ENCODE measurements around the gene MGARP. TPM values are rescaled to one million over a fixed set of nuclear protein-coding genes. Genes with fewer than 3 reads are reported as not detected.

Gene MGARP
- total RNA-seq, 2 donors from 2014 or later, result 4.2 to 8.9 TPM

DNA sequence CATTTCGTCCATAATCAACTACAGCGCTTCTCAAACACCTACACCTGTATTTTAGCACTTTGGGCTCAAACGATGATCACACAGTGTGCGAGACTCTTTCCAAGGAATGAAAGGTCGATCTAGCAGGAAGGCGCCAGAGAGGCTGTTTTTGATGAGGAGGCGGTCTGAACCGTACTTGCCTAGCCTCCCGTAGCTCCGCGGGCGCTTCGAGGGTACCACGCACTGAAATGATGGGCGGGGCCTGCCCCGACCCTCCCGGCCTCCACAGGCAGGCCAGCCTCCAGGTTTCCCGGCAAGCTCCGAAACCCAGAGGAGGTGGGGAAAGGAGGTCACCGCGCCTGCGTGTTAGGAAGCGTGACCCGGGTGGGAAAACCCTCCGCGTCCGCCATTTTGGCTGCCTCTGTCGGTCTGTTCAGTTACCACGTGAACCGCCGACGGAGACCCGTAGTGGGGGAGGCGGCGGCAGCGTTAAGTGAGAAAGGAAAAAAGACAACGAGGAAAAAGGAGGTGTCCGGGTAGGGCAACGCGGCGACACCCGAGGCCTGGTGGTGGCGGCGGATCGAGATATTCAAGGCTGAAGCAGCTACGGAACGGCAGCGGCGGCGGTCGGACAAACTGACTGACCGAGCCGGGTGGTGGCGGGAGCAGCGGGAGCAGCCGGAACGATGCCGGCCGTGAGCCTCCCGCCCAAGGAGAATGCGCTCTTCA is 21.2 kb upstream of the MGARP start, which contains the start of gene NAA15:
Gene NAA15 (plus strand): TSS at position 393 of the 708 bp plus-strand sequence. CDS start 273 bp downstream, at position 666.
- H3K4me3 ChIP-seq, result peak within 1 kb of the TSS; percentile 85
- peak within 1 kb of the TSS; percentile 90 to 94 for H3K27ac ChIP-seq
- ATAC-seq (ENCODE audit: insufficient number of reproducible peaks, low FRiP score, low read depth) (peak; percentile 97), DNase-seq (ENCODE audit: low spot score) (peak; percentile 87)
- TF ChIP-seq, protein P1, sequence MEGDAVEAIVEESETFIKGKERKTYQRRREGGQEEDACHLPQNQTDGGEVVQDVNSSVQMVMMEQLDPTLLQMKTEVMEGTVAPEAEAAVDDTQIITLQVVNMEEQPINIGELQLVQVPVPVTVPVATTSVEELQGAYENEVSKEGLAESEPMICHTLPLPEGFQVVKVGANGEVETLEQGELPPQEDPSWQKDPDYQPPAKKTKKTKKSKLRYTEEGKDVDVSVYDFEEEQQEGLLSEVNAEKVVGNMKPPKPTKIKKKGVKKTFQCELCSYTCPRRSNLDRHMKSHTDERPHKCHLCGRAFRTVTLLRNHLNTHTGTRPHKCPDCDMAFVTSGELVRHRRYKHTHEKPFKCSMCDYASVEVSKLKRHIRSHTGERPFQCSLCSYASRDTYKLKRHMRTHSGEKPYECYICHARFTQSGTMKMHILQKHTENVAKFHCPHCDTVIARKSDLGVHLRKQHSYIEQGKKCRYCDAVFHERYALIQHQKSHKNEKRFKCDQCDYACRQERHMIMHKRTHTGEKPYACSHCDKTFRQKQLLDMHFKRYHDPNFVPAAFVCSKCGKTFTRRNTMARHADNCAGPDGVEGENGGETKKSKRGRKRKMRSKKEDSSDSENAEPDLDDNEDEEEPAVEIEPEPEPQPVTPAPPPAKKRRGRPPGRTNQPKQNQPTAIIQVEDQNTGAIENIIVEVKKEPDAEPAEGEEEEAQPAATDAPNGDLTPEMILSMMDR (IDR thresholded peaks at IDR 0.05), result no peak
- no peaks in the 10 kb centered on the region for H3K27me3 ChIP-seq (replicated peaks; ENCODE audit: insufficient read depth)
- peaks cover 18 to 41% of the 10 kb centered on the region in 2 donors for H3K4me1 ChIP-seq (ENCODE audit: control insufficient read depth in 1 of 2, low read depth in 2 of 2)
- H3K36me3 ChIP-seq, result no peaks in the 10 kb centered on the region
- no peaks in the 10 kb centered on the region for H3K9me3 ChIP-seq

DNA sequence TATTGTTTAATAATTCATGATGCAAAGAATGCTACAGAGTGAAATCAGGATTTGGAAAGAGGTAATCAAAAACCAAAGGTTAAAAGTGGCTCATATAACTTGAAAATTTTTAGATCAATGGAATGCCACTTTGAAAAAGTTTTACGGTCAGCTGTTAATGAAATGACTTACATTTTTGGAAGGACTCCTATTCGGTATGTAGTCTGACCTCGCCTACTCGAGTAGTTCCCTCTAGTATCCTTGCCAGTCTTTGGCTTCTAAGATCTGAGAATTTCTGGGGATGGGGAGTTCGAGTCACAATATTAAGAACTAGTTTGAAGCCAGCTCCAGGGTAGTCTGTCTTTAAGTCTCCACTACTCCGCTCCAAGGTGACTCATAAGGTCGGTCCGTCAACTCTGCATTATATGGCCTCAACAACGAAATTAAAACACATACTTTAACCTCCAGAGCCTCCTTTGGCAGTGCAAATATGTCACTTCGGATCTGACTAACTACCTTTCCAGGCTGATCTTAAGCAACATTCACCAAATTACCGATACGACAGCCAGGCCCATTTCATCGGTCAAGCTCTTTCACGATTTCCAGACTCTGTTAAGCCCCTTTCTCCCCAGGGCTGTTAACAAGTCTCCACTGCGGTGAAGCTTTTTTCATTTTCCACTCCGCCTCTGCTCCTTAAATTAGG is 20.5 kb upstream of the MGARP start:
- no peaks in the 10 kb centered on the region for H3K27me3 ChIP-seq (replicated peaks; ENCODE audit: insufficient read depth)

GRCh38 chr4:139299536-139299935 is 19.5 kb upstream of the MGARP start:
- Histone ChIP-seq H3K4me3 (no peak overlapping the region), H3K4me1 (ENCODE audit: control insufficient read depth in 1 of 2, low read depth in 2 of 2) (peaks cover 22 to 50% of the 10 kb centered on the region in 2 donors), H3K36me3 (no peaks in the 10 kb centered on the region), H3K27ac (peak overlapping the region; percentile 90 to 94), H3K9me3 (no peaks in the 10 kb centered on the region), H3K27me3 (replicated peaks; ENCODE audit: insufficient read depth) (no peaks in the 10 kb centered on the region)
- ATAC-seq (ENCODE audit: insufficient number of reproducible peaks, low FRiP score, low read depth), result no peak
- DNase-seq (ENCODE audit: low spot score), result no peak
- TF ChIP-seq, protein P1 (IDR thresholded peaks at IDR 0.05), result no peak

More for the DNA sequence above, 20.5 kb upstream of the MGARP start:
- TF ChIP-seq, protein P1 (IDR thresholded peaks at IDR 0.05), result no peak
- H3K27ac ChIP-seq, result peak overlapping the region; percentile 90 to 94
- H3K36me3 ChIP-seq, result no peaks in the 10 kb centered on the region
- ATAC-seq (ENCODE audit: insufficient number of reproducible peaks, low FRiP score, low read depth), result peak; percentile 39
- H3K9me3 ChIP-seq, result no peaks in the 10 kb centered on the region
- H3K4me3 ChIP-seq, result peak overlapping the region; percentile 85
- DNase-seq (ENCODE audit: low spot score), result no peak
- peaks cover 22 to 46% of the 10 kb centered on the region in 2 donors for H3K4me1 ChIP-seq (ENCODE audit: control insufficient read depth in 1 of 2, low read depth in 2 of 2)

DNA sequence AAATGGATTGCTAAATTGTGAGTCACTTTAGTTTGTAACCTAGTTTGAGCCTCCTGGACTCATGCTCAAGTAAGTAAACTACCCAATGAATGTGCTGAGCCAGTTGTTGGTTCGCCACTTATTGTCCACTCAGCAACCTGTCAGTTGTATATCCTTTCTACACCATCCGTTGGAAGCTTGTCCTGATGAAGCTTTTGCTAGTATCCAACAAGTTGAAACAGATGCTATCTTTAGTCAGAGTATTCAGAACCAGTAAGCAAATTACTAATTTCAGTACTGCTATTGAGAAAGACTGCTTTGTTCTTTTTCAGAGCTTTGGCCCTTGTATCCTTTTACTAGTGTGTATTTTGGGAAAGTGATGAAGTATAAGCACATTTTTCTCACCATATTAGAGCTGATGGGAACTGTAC is 17.0 kb upstream of the MGARP start:
- no peak for ATAC-seq (ENCODE audit: insufficient number of reproducible peaks, low FRiP score, low read depth)

DNA sequence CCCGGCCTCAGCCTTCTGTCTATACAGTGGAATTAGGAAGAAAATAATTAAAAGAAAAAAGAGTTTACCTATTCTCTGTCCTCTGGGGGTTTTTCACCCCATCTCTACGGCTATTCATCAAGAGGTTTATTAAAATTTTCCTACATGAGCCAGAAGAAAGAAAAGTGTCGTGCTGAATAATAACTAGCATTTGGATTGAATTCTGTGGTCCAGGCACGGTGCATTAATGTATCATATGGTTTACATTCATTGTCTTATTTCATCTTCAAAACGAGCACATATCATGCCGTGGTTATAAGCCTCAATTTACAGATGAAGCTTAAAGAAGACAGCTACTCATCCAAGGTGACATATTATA is 15.9 kb upstream of the MGARP start:
- ATAC-seq (ENCODE audit: insufficient number of reproducible peaks, low FRiP score, low read depth) (no peak), DNase-seq (ENCODE audit: low spot score) (no peak)
- H3K4me3 ChIP-seq, result peak overlapping the region; percentile 99
- peak overlapping the region in 1 of 2 donors; percentile 79 for H3K27ac ChIP-seq
- H3K27me3 ChIP-seq (replicated peaks; ENCODE audit: insufficient read depth), result no peaks in the 10 kb centered on the region
- no peaks in the 10 kb centered on the region for H3K36me3 ChIP-seq
- TF ChIP-seq, protein P1 (IDR thresholded peaks at IDR 0.05), result no peak
- H3K4me1 ChIP-seq (ENCODE audit: control insufficient read depth in 1 of 2, low read depth in 2 of 2), result peaks cover 21 to 47% of the 10 kb centered on the region in 2 donors
- H3K9me3 ChIP-seq, result no peaks in the 10 kb centered on the region

More for the DNA sequence above, 17.0 kb upstream of the MGARP start:
- H3K4me1 ChIP-seq (ENCODE audit: control insufficient read depth in 1 of 2, low read depth in 2 of 2), result peaks cover 21 to 47% of the 10 kb centered on the region in 2 donors
- TF ChIP-seq, protein P1 (IDR thresholded peaks at IDR 0.05), result no peak
- H3K36me3 ChIP-seq, result no peaks in the 10 kb centered on the region
- H3K27me3 ChIP-seq (replicated peaks; ENCODE audit: insufficient read depth), result no peaks in the 10 kb centered on the region
- H3K9me3 ChIP-seq, result no peaks in the 10 kb centered on the region
- H3K4me3 ChIP-seq, result no peak overlapping the region
- no peak overlapping the region for H3K27ac ChIP-seq
- DNase-seq (ENCODE audit: low spot score), result no peak

Measured in thoracic aorta (tissue), 2 donors.